Naive thymus-derived CD4-positive, alpha-beta T cell (primary cell): ENCODE data around the gene RAB3B. TPM values are rescaled to one million over a fixed set of nuclear protein-coding genes. Genes with fewer than 3 reads are reported as not detected.
A peak's percentile ranks its signal among the peaks of the same experiment; 100 is the strongest.

Experiments
- ATAC-seq: fragments of 150-1000 bp; cut with Tn5 transposase; 2 replicates; pipeline ENCODE4 v1.10.0; 2021; ENCODE audit warnings: mild to moderate bottlenecking, moderate library complexity
- CTCF ChIA-PET: fragments of 350-600 bp; sonication (Branson Sonifier 250); formaldehyde crosslinking; loops from one replicate; lab custom pipeline; 2021; ENCODE audit warnings: antibody characterized with exemption; lab: Charles Lee
- POLR2A ChIA-PET: fragments of 350-600 bp; sonication (Branson Sonifier 250); formaldehyde crosslinking; loops from one replicate; lab custom pipeline; 2021; ENCODE audit warnings: antibody characterized with exemption, inconsistent platforms; lab: Charles Lee
- DNase-seq, 9 donors: peaks; one replicate each; pipeline versions ENCODE4 v3.0.0 to v3.0.0-alpha.2; 2020 to 2022; ENCODE audit warnings: mixed read lengths in 1 of 9
- H3K27ac ChIP-seq: one replicate; pipeline ENCODE4 v1.7.0; 2013; ENCODE audit warnings: mild to moderate bottlenecking, low read depth, low read length, moderate library complexity
- H3K27me3 ChIP-seq, 2 donors: one replicate each; pipeline ENCODE4 v1.7.0; 2013; ENCODE audit warnings: low read length in 2 of 2, mild to moderate bottlenecking in 2 of 2, moderate library complexity in 2 of 2; ENCODE audit not compliant: control insufficient read depth in 2 of 2, insufficient read depth in 2 of 2
- H3K36me3 ChIP-seq, 3 experiments: 1 replicate in 2 of 3; 2 replicates in 1 of 3; pipeline ENCODE4 v1.7.0; 2013; ENCODE audit warnings: low read length in 3 of 3, mild to moderate bottlenecking in 3 of 3, moderate library complexity in 1 of 3; ENCODE audit not compliant: insufficient read depth in 3 of 3, control insufficient read depth in 2 of 3
- H3K4me1 ChIP-seq, 2 donors: one replicate each; pipeline ENCODE4 v1.7.0; 2013; ENCODE audit warnings: low read length in 2 of 2, mild to moderate bottlenecking in 2 of 2, moderate library complexity in 1 of 2; ENCODE audit not compliant: control insufficient read depth in 2 of 2, insufficient read depth in 2 of 2
- H3K4me3 ChIP-seq: 2 replicates; pipeline ENCODE4 v1.7.0; 2013; ENCODE audit warnings: mild to moderate bottlenecking, low read length
- H3K9me3 ChIP-seq, 3 experiments: 1 replicate in 2 of 3; 2 replicates in 1 of 3; pipeline ENCODE4 v1.7.0; 2013; ENCODE audit warnings: low read length in 3 of 3; ENCODE audit not compliant: control insufficient read depth in 2 of 3
- H3K27ac Mint-ChIP-seq, 9 donors: one replicate each; pipeline ENCODE4 v1.8.0; 2020 to 2022; ENCODE audit warnings: mixed read lengths in 9 of 9, mild to moderate bottlenecking in 8 of 9, moderate library complexity in 5 of 9, inconsistent platforms in 2 of 9
- H3K27me3 Mint-ChIP-seq, 5 donors: one replicate each; pipeline ENCODE4 v1.8.0; 2021 to 2022; ENCODE audit warnings: mixed read lengths in 5 of 5, mild to moderate bottlenecking in 1 of 5
- H3K36me3 Mint-ChIP-seq, 5 donors: one replicate each; pipeline ENCODE4 v1.8.0; 2020 to 2022; ENCODE audit warnings: mixed read lengths in 5 of 5, mild to moderate bottlenecking in 3 of 5, inconsistent platforms in 1 of 5
- H3K4me1 Mint-ChIP-seq, 7 donors: one replicate each; pipeline ENCODE4 v1.8.0; 2020 to 2022; ENCODE audit warnings: mixed read lengths in 7 of 7, mild to moderate bottlenecking in 3 of 7, inconsistent platforms in 1 of 7
- H3K4me3 Mint-ChIP-seq, 10 donors: one replicate each; pipeline ENCODE4 v1.8.0; 2020 to 2022; ENCODE audit warnings: mild to moderate bottlenecking in 10 of 10, mixed read lengths in 10 of 10, moderate library complexity in 6 of 10, inconsistent platforms in 2 of 10
- H3K9me3 Mint-ChIP-seq, 11 donors: one replicate each; pipeline ENCODE4 v1.8.0; 2020 to 2022; ENCODE audit warnings: mixed read lengths in 11 of 11, mild to moderate bottlenecking in 4 of 11, inconsistent platforms in 1 of 11, moderate library complexity in 1 of 11
- intact Hi-C, 2 donors: fragments of 100-400 bp; cut with micrococcal nuclease; formaldehyde crosslinking; loops; one replicate each; pipeline ENCODE4 v1.15.1; 2023
- polyA plus RNA-seq, 2 donors: library from polyadenylated mRNA; unstranded; fragments of 300-500 nt; fragmentation: Illumina TruSeq; gene quantifications; one replicate each; pipeline ENCODE4 v1.2.3, GENCODE V29; 2021
- total RNA-seq, 6 experiments: library from RNA in 5 of 6; stranded (reverse) in 5 of 6; gene quantifications; 1 replicate in 5 of 6; 2 replicates in 1 of 6; pipeline ENCODE4 v1.2.3 and lab custom pipeline; 2021 to 2026

Gene RAB3B
- total and polyA plus RNA-seq, 7 experiments from 2014 or later = 0.03 TPM; not detected in 6

DNA sequence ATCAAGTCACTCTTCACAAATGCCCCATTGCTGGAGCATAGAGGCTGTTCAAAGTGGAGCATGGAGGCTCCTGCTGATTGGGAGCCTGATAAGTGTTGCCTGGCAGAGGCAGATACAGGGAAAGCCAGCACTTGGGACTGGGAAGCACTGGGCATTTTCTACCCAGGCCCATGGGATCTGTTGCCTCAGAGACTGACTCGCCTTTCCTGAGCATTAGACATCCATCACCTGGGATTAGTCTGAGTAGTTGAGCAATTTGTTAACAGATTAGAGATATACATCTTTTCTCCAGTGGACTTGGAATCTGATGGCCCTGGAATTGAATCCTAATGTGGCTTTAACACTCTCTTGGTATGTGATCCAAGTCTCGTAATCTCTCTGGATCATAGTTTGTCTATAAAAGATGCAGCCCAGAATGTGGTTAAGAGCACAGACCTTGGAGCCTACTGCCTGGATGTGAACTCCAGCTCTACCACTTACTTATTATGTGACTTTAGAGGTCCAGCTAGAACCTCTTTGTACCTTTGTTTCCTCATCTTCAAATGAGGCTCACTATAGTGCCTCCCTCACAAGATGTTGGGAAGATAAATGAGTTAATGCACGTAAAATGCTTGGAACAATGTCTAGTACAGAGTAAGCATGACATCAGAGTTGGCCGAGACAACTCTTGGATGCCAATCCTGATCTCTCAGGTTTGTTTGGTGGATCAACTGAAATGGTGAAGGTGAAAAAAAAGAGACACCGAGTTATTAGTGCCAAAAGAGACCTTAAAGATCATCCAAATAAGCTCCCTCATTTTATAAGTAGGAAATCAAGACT lies 73.7 kb downstream of the RAB3B start:
- Mint-ChIP-seq H3K27me3 (peaks cover 4 to 27% (median 13%) of the 10 kb centered on the region in 5 donors), H3K36me3 (no peaks in the 10 kb centered on the region), H3K4me3 (no peak overlapping the region), H3K4me1 (no peaks in the 10 kb centered on the region), H3K9me3 (no peaks in the 10 kb centered on the region), H3K27ac (no peak overlapping the region)
- no peak for DNase-seq
- Histone ChIP-seq H3K4me1 (no peaks in the 10 kb centered on the region), H3K4me3 (no peak overlapping the region), H3K9me3 (no peaks in the 10 kb centered on the region), H3K36me3 (no peaks in the 10 kb centered on the region), H3K27ac (no peak overlapping the region), H3K27me3 (no peaks in the 10 kb centered on the region)
- ATAC-seq = no peak
- POLR2A ChIA-PET = no interaction called here
- intact Hi-C loops = no loop called here
- CTCF ChIA-PET = interaction anchor here (0.6 kb wide), 1 partner anchor 249 kb away, joined by 4 read pairs; no protein-coding TSS in a partner anchor

- DNase-seq (no peak), ATAC-seq (no peak)
- H3K9me3 Mint-ChIP-seq = no peaks in the 10 kb centered on the region
- Histone ChIP-seq H3K36me3 (no peaks in the 10 kb centered on the region), H3K27me3 (no peaks in the 10 kb centered on the region), H3K4me1 (no peaks in the 10 kb centered on the region), H3K27ac (no peak overlapping the region), H3K9me3 (no peaks in the 10 kb centered on the region), H3K4me3 (no peak overlapping the region)
- H3K27me3 Mint-ChIP-seq = peaks cover 4 to 25% (median 7%) of the 10 kb centered on the region in 5 donors
- no peaks in the 10 kb centered on the region for H3K4me1 Mint-ChIP-seq
- no peaks in the 10 kb centered on the region for H3K36me3 Mint-ChIP-seq
- ChIA-PET CTCF (no interaction called here), POLR2A (no interaction called here)
- intact Hi-C loops = no loop called here
- no peak overlapping the region for H3K27ac Mint-ChIP-seq
- H3K4me3 Mint-ChIP-seq = no peak overlapping the region
Observed at GRCh38 chr1:51915951-51916350, 74.5 kb downstream of the RAB3B start.

GRCh38 chr1:51912881-51913280 lies 77.6 kb downstream of the RAB3B start:
- H3K27me3 Mint-ChIP-seq = peaks cover 0 to 21% (median 4%) of the 10 kb centered on the region in 5 donors

GRCh38 chr1:51910221-51911000 lies 80.1 kb downstream of the RAB3B start:
- POLR2A ChIA-PET = no interaction called here
- no peak for DNase-seq
- intact Hi-C loops = no loop called here
- no peaks in the 10 kb centered on the region for H3K36me3 ChIP-seq
- Mint-ChIP-seq H3K27ac (no peak overlapping the region), H3K9me3 (peaks cover 0 to 17% (median 6%) of the 10 kb centered on the region in 11 donors), H3K27me3 (peaks cover 0 to 20% (median 16%) of the 10 kb centered on the region in 5 donors), H3K36me3 (peaks cover 0 to 4% (median 0%) of the 10 kb centered on the region in 5 donors), H3K4me3 (no peak overlapping the region), H3K4me1 (peaks cover 0 to 12% (median 8%) of the 10 kb centered on the region in 7 donors)
- ATAC-seq = no peak
- no peaks in the 10 kb centered on the region for H3K27me3 ChIP-seq
- no peak overlapping the region for H3K4me3 ChIP-seq
- CTCF ChIA-PET = interaction anchor here (0.9 kb wide), 1 partner anchor 13 kb away, joined by 3 read pairs; no protein-coding TSS in a partner anchor
- H3K27ac ChIP-seq = no peak overlapping the region
- no peaks in the 10 kb centered on the region for H3K4me1 ChIP-seq
- H3K9me3 ChIP-seq = peaks cover 0 to 4% (median 0%) of the 10 kb centered on the region in 3 experiments

More at GRCh38 chr1:51912881-51913280, 77.6 kb downstream of the RAB3B start:
- intact Hi-C loops = no loop called here
- ChIA-PET CTCF (no interaction called here), POLR2A (no interaction called here)
- Mint-ChIP-seq H3K36me3 (no peaks in the 10 kb centered on the region), H3K27ac (no peak overlapping the region), H3K9me3 (peaks cover 0 to under 1% (median 0%) of the 10 kb centered on the region in 11 donors), H3K4me3 (no peak overlapping the region), H3K4me1 (no peaks in the 10 kb centered on the region)
- DNase-seq = no peak
- no peak for ATAC-seq
- Histone ChIP-seq H3K4me1 (no peaks in the 10 kb centered on the region), H3K9me3 (no peaks in the 10 kb centered on the region), H3K27ac (no peak overlapping the region), H3K27me3 (no peaks in the 10 kb centered on the region), H3K36me3 (no peaks in the 10 kb centered on the region), H3K4me3 (no peak overlapping the region)

- Histone ChIP-seq H3K27me3 (no peaks in the 10 kb centered on the region), H3K36me3 (no peaks in the 10 kb centered on the region), H3K9me3 (peaks cover 0 to 4% (median 0%) of the 10 kb centered on the region in 3 experiments), H3K4me1 (no peaks in the 10 kb centered on the region), H3K27ac (no peak overlapping the region), H3K4me3 (no peak overlapping the region)
- intact Hi-C loops = no loop called here
- Mint-ChIP-seq H3K4me1 (peaks cover 0 to 12% (median 8%) of the 10 kb centered on the region in 7 donors), H3K4me3 (no peak overlapping the region), H3K27ac (peak overlapping the region in 1 of 9 donors; percentile 46), H3K9me3 (peaks cover 0 to 17% (median 6%) of the 10 kb centered on the region in 11 donors), H3K36me3 (peaks cover 0 to 4% (median 0%) of the 10 kb centered on the region in 5 donors), H3K27me3 (peaks cover 0 to 18% (median 16%) of the 10 kb centered on the region in 5 donors)
- ATAC-seq (no peak), DNase-seq (no peak)
- CTCF ChIA-PET = no interaction called here
- POLR2A ChIA-PET = interaction anchor here (0.7 kb wide), 1 partner anchor 126 kb away, joined by 4 read pairs; no protein-coding TSS in a partner anchor
Observed at GRCh38 chr1:51908499-51908898, 82.0 kb downstream of the RAB3B start.

DNA sequence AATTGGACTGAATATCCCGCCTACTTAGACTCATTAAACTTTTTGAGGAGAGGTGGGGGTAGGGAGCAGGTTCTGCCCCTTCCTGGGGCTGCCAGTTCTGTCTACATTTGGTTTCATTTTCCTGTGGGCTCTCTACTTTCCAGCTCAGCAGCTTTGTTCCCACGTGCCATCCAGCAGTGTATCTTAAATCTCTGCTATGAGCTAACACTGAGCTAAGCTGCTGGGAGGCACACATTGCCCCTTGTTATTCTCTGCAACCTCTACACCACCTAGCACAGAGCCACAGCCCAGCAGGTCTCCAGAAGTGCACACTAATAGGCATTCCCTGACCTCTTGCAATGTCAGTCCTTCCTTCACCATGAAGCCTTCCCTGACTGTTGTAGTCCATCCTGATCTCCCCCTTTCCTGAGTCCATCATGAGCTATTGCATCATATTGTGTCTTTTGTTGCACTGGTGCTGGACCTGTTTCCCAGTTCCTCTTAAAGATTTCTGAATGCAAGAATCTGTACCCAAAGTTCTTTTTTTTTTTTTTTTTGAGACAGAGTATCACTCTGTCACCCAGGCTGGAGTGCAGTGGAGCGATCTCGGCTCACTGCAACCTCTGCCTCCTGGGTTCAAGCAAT lies 83.3 kb downstream of the RAB3B start:
- H3K4me3 ChIP-seq = no peak overlapping the region
- DNase-seq (no peak), ATAC-seq (no peak)
- H3K4me1 ChIP-seq = no peaks in the 10 kb centered on the region
- peak overlapping the region in 3 of 10 donors; percentile 29 to 40 (median 30) for H3K4me3 Mint-ChIP-seq
- no peaks in the 10 kb centered on the region for H3K36me3 ChIP-seq
- intact Hi-C loops = no loop called here
- H3K9me3 ChIP-seq = peaks cover 0 to 4% (median 0%) of the 10 kb centered on the region in 3 experiments
- H3K27ac ChIP-seq = no peak overlapping the region
- peaks cover 0 to 21% (median 12%) of the 10 kb centered on the region in 5 donors for H3K27me3 Mint-ChIP-seq
- peaks cover 0 to 12% (median 8%) of the 10 kb centered on the region in 7 donors for H3K4me1 Mint-ChIP-seq
- H3K36me3 Mint-ChIP-seq = peaks cover 0 to 4% (median 0%) of the 10 kb centered on the region in 5 donors
- peaks cover 0 to 17% (median 6%) of the 10 kb centered on the region in 11 donors for H3K9me3 Mint-ChIP-seq
- POLR2A ChIA-PET = no interaction called here
- H3K27ac Mint-ChIP-seq = peak overlapping the region in 8 of 9 donors; percentile 76 to 93 (median 86)
- H3K27me3 ChIP-seq = no peaks in the 10 kb centered on the region
- CTCF ChIA-PET = interaction anchor here (0.5 kb wide), 1 partner anchor 385 kb away, joined by 3 read pairs; no protein-coding TSS in a partner anchor
